PC-3 (cell line): ENCODE data around the gene PLOD1.

Source experiments
- EZH2 ChIP-seq: fragments of 300-600 bp; sonication (generic); IDR thresholded peaks from one replicate; pipeline ENCODE4 v1.6.1; 2017; ENCODE audit warnings: antibody characterized with exemption, mild to moderate bottlenecking, low read length; ENCODE audit not compliant: unreplicated experiment
- TF ChIP-seq, protein P1 (sequence below): fragments of 300-600 bp; sonication (generic); conservative IDR thresholded peaks from 2 replicates; pipeline ENCODE4 v1.5.1; 2017; ENCODE audit warnings: antibody characterized with exemption, low read depth, mild to moderate bottlenecking, low read length

DNA sequence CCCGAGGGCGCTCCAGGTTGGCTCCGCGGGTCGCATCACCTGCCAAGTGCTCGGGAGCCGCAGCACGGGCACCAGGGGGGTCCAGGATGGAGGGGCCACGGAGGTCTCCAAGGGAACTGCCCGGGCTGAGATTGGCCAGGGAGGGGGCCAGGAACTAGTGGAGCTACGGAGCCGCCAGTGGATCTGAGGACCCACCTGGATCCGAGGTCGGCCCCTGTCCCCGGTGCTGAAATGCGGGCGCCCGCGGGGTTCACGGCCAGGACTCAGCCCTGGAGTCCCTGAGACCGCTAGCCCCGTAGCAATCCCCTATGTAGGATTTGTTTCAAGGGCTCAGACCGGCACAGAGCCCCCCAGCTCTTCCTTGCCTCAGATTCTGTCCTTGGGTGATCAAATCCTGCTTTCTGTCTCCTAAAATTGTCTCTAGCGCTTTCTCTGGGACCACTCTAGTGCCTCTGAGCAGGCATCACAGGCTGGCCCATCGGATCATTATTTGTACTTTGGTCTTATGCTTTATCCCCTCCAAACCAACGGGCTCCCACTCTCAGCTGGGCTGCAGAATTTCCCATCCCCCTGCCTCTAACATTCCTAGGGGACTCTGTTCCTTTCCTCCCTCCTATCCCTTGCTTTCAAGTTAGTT, 35.6 kb upstream of the PLOD1 start:
- TF ChIP-seq, protein P1, sequence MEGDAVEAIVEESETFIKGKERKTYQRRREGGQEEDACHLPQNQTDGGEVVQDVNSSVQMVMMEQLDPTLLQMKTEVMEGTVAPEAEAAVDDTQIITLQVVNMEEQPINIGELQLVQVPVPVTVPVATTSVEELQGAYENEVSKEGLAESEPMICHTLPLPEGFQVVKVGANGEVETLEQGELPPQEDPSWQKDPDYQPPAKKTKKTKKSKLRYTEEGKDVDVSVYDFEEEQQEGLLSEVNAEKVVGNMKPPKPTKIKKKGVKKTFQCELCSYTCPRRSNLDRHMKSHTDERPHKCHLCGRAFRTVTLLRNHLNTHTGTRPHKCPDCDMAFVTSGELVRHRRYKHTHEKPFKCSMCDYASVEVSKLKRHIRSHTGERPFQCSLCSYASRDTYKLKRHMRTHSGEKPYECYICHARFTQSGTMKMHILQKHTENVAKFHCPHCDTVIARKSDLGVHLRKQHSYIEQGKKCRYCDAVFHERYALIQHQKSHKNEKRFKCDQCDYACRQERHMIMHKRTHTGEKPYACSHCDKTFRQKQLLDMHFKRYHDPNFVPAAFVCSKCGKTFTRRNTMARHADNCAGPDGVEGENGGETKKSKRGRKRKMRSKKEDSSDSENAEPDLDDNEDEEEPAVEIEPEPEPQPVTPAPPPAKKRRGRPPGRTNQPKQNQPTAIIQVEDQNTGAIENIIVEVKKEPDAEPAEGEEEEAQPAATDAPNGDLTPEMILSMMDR: no peak
- TF ChIP-seq EZH2: no peak
